ENCODE data around the gene PGPEP1. TPM values are rescaled to one million over a fixed set of nuclear protein-coding genes. Genes with fewer than 3 reads are reported as not detected.
"Not testable (repeated sequence)": the region's sequence is repeated elsewhere in the genome, so short reads cannot be mapped to it uniquely, and the experiment has no call there.

The PGPEP1 gene
- total RNA-seq, 1 donor, result 27.2 TPM

- peak overlapping the region; percentile 83 for H3K4me3 ChIP-seq (ENCODE audit: low read depth, low read length)
- peak; percentile 25 for DNase-seq (ENCODE audit: low read depth)
These were observed 18.7 kb upstream of the PGPEP1 start for GRCh38 chr19:18321734-18322102.

GRCh38 chr19:18322318-18322758 lies 18.1 kb upstream of the PGPEP1 start:
- DNase-seq (ENCODE audit: low read depth), result peak; percentile 72
- peak overlapping the region; percentile 83 for H3K4me3 ChIP-seq (ENCODE audit: low read depth, low read length)
- TF ChIP-seq CTCF (IDR thresholded peaks at IDR 0.05; ENCODE audit: insufficient read depth, low read length), result peak; percentile 25

More at GRCh38 chr19:18321734-18322102, 18.7 kb upstream of the PGPEP1 start:
- no peak for TF ChIP-seq CTCF (IDR thresholded peaks at IDR 0.05; ENCODE audit: insufficient read depth, low read length)

- peak; percentile 33 for TF ChIP-seq CTCF (IDR thresholded peaks at IDR 0.05; ENCODE audit: insufficient read depth, low read length)
- peak within 1 kb of the TSS; percentile 83 for H3K4me3 ChIP-seq (ENCODE audit: low read depth, low read length)
These were observed 17.5 kb upstream of the PGPEP1 start, which contains the start of gene LSM4 for GRCh38 chr19:18322759-18323460. Gene LSM4, minus strand, starts transcription at chr19:18323076. Its CDS starts 56 bp downstream, at chr19:18323020.

GRCh38 chr19:18324373-18324731 lies 16.0 kb upstream of the PGPEP1 start:
- DNase-seq (ENCODE audit: low read depth); H3K4me3 ChIP-seq (ENCODE audit: low read depth, low read length): not testable (repeated sequence)

More at GRCh38 chr19:18322759-18323460, 17.5 kb upstream of the PGPEP1 start, which contains the start of gene LSM4:
- DNase-seq (ENCODE audit: low read depth), result peak; percentile 95

- no peak for TF ChIP-seq CTCF (IDR thresholded peaks at IDR 0.05; ENCODE audit: insufficient read depth, low read length)
- DNase-seq (ENCODE audit: low read depth), result no peak
- H3K4me3 ChIP-seq (ENCODE audit: low read depth, low read length), result no peak overlapping the region
These were observed 13.6 kb upstream of the PGPEP1 start for GRCh38 chr19:18326772-18327171.

GRCh38 chr19:18328340-18329034 lies 11.9 kb upstream of the PGPEP1 start:
- DNase-seq (ENCODE audit: low read depth), result peak; percentile 99
- TF ChIP-seq CTCF (IDR thresholded peaks at IDR 0.05; ENCODE audit: insufficient read depth, low read length), result peak; percentile 98
- H3K4me3 ChIP-seq (ENCODE audit: low read depth, low read length), result peak overlapping the region; percentile 64

- DNase-seq (ENCODE audit: low read depth), result no peak
- no peak for TF ChIP-seq CTCF (IDR thresholded peaks at IDR 0.05; ENCODE audit: insufficient read depth, low read length)
- H3K4me3 ChIP-seq (ENCODE audit: low read depth, low read length), result peak overlapping the region; percentile 64
These were observed 11.4 kb upstream of the PGPEP1 start for GRCh38 chr19:18329035-18329376.
